Activated CD8-positive, alpha-beta T cell treated with anti-CD3 and anti-CD28 coated beads for 36 hours (primary cell): ENCODE results near the gene FBRSL1. TPM values are rescaled to one million over a fixed set of nuclear protein-coding genes. Genes with fewer than 3 reads are reported as not detected.

Source experiments
- ATAC-seq: fragments of 200-7000 bp; cut with Tn5 transposase; one replicate; pipeline ENCODE4 v1.10.0; 2021; ENCODE audit warnings: mild to moderate bottlenecking, moderate library complexity
- CTCF ChIA-PET: fragments of 350-600 bp; sonication (Branson Sonifier 250); formaldehyde crosslinking; loops from one replicate; lab custom pipeline; 2021; ENCODE audit warnings: antibody characterized with exemption; lab: Charles Lee
- POLR2A ChIA-PET: fragments of 350-600 bp; sonication (Branson Sonifier 250); formaldehyde crosslinking; loops from one replicate; lab custom pipeline; 2021; ENCODE audit warnings: antibody characterized with exemption; lab: Charles Lee
- DNase-seq: peaks from one replicate; pipeline ENCODE4 v3.0.0-alpha.2; 2020
- H3K27ac Mint-ChIP-seq: one replicate; pipeline ENCODE4 v1.8.0; 2021; ENCODE audit warnings: mild to moderate bottlenecking, mixed read lengths
- H3K27me3 Mint-ChIP-seq: one replicate; pipeline ENCODE4 v1.8.0; 2021; ENCODE audit warnings: mixed read lengths
- H3K36me3 Mint-ChIP-seq: one replicate; pipeline ENCODE4 v1.8.0; 2021; ENCODE audit warnings: low read depth, mixed read lengths
- H3K4me1 Mint-ChIP-seq: one replicate; pipeline ENCODE4 v1.8.0; 2021; ENCODE audit warnings: low read depth, mixed read lengths
- H3K4me3 Mint-ChIP-seq: one replicate; pipeline ENCODE4 v1.8.0; 2021; ENCODE audit warnings: mild to moderate bottlenecking, moderate library complexity, mixed read lengths
- H3K9me3 Mint-ChIP-seq: one replicate; pipeline ENCODE4 v1.8.0; 2021; ENCODE audit warnings: mixed read lengths
- intact Hi-C: fragments of 100-400 bp; cut with micrococcal nuclease; formaldehyde crosslinking; loops from one replicate; pipeline ENCODE4 v1.10.0; 2022
- total RNA-seq, 2 experiments: library from RNA; stranded (reverse); gene quantifications; one replicate each; pipeline ENCODE4 v1.2.3, GENCODE V29; 2021
- TF ChIP-seq, protein P1 (sequence below): fragments of 200-600 bp; IDR thresholded peaks from one replicate; pipeline ENCODE4 v1.8.0; 2022; ENCODE audit warnings: antibody characterized with exemption, mild to moderate bottlenecking

Gene FBRSL1
- total RNA-seq, 2 experiments from 2014 or later = 41.4 to 48.1 TPM

DNA sequence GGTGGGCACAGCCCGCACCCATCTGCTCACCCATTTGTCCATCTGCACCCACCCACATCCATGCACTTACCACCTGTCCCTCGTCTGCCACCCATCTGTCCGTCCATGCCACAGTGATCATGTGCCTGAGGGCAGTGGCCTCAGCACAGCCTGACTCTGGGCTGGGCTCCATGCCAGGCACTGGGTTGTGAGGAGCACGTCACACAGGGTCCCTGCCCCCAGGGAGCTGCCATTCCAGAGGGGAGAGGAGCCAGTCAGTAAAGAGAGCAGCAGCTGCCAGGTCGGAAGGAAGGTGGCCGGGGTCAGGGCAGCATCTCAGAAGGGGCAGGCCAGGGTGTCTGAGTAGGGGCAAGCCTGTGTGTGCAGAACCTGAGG is 43.6 kb downstream of the FBRSL1 start:
- Mint-ChIP-seq H3K36me3 (peaks cover 2% of the 10 kb centered on the region), H3K27ac (no peak overlapping the region), H3K27me3 (no peaks in the 10 kb centered on the region), H3K4me1 (no peaks in the 10 kb centered on the region), H3K4me3 (no peak overlapping the region), H3K9me3 (peaks cover 10% of the 10 kb centered on the region)
- ChIA-PET CTCF (no interaction called here), POLR2A (no interaction called here)
- TF ChIP-seq, protein P1, sequence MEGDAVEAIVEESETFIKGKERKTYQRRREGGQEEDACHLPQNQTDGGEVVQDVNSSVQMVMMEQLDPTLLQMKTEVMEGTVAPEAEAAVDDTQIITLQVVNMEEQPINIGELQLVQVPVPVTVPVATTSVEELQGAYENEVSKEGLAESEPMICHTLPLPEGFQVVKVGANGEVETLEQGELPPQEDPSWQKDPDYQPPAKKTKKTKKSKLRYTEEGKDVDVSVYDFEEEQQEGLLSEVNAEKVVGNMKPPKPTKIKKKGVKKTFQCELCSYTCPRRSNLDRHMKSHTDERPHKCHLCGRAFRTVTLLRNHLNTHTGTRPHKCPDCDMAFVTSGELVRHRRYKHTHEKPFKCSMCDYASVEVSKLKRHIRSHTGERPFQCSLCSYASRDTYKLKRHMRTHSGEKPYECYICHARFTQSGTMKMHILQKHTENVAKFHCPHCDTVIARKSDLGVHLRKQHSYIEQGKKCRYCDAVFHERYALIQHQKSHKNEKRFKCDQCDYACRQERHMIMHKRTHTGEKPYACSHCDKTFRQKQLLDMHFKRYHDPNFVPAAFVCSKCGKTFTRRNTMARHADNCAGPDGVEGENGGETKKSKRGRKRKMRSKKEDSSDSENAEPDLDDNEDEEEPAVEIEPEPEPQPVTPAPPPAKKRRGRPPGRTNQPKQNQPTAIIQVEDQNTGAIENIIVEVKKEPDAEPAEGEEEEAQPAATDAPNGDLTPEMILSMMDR = no peak
- intact Hi-C loops = no loop called here
- ATAC-seq (no peak), DNase-seq (no peak)

DNA sequence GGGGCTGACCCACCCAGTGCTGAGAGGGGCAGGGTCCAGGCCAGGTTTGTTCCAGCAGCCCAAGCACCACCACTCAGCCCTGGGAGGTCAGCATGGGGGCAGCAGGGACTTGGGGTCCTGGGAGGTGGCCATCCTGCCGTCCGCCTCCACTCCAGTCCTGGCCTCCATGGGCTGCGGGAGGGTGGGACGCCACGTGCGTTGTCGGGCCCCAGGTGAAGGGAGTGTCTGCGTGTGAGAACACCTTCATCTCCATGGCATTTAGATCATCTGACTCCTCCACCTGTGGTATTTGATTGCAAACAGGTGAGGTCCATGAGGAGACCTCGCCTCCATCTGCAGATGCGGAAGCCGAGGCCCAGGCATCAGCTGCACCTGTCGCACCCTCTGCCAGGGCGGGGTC is 44.1 kb downstream of the FBRSL1 start:
- no peak for DNase-seq
- CTCF ChIA-PET = no interaction called here
- Mint-ChIP-seq H3K4me3 (no peak overlapping the region), H3K4me1 (no peaks in the 10 kb centered on the region), H3K36me3 (peaks cover 2% of the 10 kb centered on the region), H3K27ac (no peak overlapping the region), H3K9me3 (peaks cover 10% of the 10 kb centered on the region), H3K27me3 (no peaks in the 10 kb centered on the region)
- intact Hi-C loops = no loop called here
- POLR2A ChIA-PET = no interaction called here
- TF ChIP-seq, protein P1 = no peak
- no peak for ATAC-seq

DNA sequence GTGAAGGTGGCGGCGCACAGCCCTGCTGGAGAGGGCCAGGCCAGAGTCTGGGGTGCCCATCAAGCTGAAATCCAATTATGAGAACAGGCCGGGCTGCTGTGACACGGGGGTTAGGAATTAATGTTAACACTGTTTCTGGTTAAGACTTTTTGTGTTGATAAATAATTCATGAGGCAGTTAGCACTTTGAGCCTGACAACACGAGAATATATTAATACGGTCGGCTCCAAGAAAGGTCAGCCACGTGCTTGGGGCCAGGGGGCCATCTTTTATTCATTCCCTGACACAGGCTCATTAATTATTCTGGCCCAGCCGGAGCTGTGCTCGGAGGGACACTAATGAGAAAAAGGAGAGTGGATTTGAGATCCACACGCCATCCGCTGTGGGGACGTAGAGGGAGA is 45.1 kb downstream of the FBRSL1 start:
- Mint-ChIP-seq H3K27ac (no peak overlapping the region), H3K9me3 (peaks cover 10% of the 10 kb centered on the region), H3K4me1 (no peaks in the 10 kb centered on the region), H3K27me3 (no peaks in the 10 kb centered on the region), H3K4me3 (no peak overlapping the region), H3K36me3 (peaks cover 2% of the 10 kb centered on the region)
- no peak for ATAC-seq
- CTCF ChIA-PET = no interaction called here
- TF ChIP-seq, protein P1 = no peak
- POLR2A ChIA-PET = interaction anchor here (0.7 kb wide), 1 partner anchor 26 kb away, joined by 3 read pairs; no protein-coding TSS in a partner anchor
- intact Hi-C loops = no loop called here
- DNase-seq = no peak

DNA sequence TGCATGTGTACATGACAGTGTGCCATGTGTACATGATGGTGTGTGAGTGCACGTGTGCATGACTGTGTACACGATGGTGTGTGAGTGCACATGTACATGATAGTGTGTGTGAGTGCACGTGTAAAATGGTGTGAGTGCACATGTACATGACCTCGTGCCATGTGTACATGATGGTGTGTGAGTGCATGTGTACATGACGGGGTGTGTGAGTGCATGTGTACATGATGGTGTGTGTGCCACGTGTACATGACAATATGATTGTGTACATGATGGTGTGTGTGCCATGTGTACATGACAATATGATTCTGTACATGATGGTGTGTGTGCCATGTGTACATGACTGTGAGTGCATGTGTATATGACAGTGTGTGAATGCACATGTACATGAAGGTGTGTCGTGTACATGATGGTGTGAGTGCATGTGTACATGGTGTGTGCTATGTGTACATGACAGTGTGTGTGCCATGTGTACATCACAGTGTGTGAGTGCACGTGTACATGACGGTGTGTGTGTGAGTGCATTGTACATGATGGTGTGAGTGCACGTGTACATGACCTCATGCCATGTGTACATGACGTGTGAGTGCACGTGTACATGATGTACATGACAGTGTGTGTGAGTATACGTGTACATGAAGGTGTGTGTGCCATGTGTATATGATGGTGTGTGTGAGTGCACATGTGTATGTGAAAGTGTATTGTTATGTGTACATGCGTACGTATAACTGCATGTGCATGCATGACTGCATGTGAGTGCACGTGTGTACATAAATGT is 46.3 kb downstream of the FBRSL1 start:
- POLR2A ChIA-PET = no interaction called here

DNA sequence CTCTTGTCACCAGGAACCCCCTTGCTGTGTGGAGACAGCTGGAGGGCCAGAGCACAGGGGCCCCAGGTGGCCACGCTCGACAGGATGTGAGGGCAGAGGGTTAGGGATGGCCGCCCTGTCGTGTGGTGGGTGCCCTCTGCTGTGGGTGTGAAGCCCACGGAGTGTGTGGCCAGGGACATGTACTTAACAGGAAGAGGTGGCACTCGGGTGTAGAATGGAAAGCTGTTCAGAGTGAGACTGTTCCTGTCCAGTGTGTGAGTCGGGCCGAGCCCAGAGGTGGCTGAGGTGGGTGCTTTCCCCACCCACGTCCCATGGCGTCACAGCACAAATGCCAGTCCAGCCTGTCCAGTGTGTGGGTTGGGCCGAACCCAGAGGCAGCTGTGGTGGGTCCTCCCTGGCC is 47.1 kb downstream of the FBRSL1 start:
- CTCF ChIA-PET = interaction anchor here (1.2 to 1.3 kb wide), 2 partner anchors 78 to 122 kb away, joined by 3 read pairs; no protein-coding TSS in a partner anchor
- TF ChIP-seq, protein P1 = no peak

More for the DNA sequence above, 46.3 kb downstream of the FBRSL1 start:
- intact Hi-C loops = no loop called here
- TF ChIP-seq, protein P1 = no peak
- H3K9me3 Mint-ChIP-seq = peaks cover 10% of the 10 kb centered on the region
- peaks cover 2% of the 10 kb centered on the region for H3K36me3 Mint-ChIP-seq
- ATAC-seq (no peak), DNase-seq (no peak)
- CTCF ChIA-PET = no interaction called here
- H3K4me3 Mint-ChIP-seq = no peak overlapping the region
- H3K4me1 Mint-ChIP-seq = no peaks in the 10 kb centered on the region
- no peaks in the 10 kb centered on the region for H3K27me3 Mint-ChIP-seq
- no peak overlapping the region for H3K27ac Mint-ChIP-seq

More for the DNA sequence above, 47.1 kb downstream of the FBRSL1 start:
- Mint-ChIP-seq H3K27ac (no peak overlapping the region), H3K4me1 (no peaks in the 10 kb centered on the region), H3K9me3 (peaks cover 10% of the 10 kb centered on the region), H3K27me3 (no peaks in the 10 kb centered on the region), H3K36me3 (peaks cover 2% of the 10 kb centered on the region), H3K4me3 (no peak overlapping the region)
- intact Hi-C loops = no loop called here
- no peak for ATAC-seq
- POLR2A ChIA-PET = no interaction called here
- DNase-seq = no peak
